ENCODE data around the gene SLC35E1. TPM values are rescaled to one million over a fixed set of nuclear protein-coding genes. Genes with fewer than 3 reads are reported as not detected.

Gene SLC35E1
- polyA plus RNA-seq, 1 donor (not counting 4 experiments of a cell fraction or from before 2014, with no cell fraction given), result 30.3 TPM

- Histone ChIP-seq H3K36me3 (ENCODE audit: control insufficient read depth in 2 of 2, extremely low read depth in 1 of 2, insufficient read depth in 2 of 2, low read length in 2 of 2) (peaks cover 6 to 7% of the 10 kb centered on the region in 2 experiments), H2AFZ (ENCODE audit: control insufficient read depth, low read length) (no peak overlapping the region), H4K20me1 (ENCODE audit: control insufficient read depth, extremely low read depth, insufficient read depth, low read length) (no peaks in the 10 kb centered on the region), H3K4me1 (ENCODE audit: control insufficient read depth, extremely low read depth, insufficient read depth, low read length) (no peaks in the 10 kb centered on the region), H3K79me2 (ENCODE audit: control insufficient read depth, insufficient read depth, low read length) (no peaks in the 10 kb centered on the region), H3K9me3 (ENCODE audit: control insufficient read depth, low read depth, low read length) (no peaks in the 10 kb centered on the region), H3K27ac (ENCODE audit: control insufficient read depth, insufficient read depth, low read length) (no peak overlapping the region), H3K4me2 (ENCODE audit: control insufficient read depth, extremely low read depth, insufficient read depth, low read depth, low read length) (no peak overlapping the region), H3K9me1 (ENCODE audit: control insufficient read depth, extremely low read depth, insufficient read depth, low read length) (no peaks in the 10 kb centered on the region), H3K4me3 (ENCODE audit: control insufficient read depth in 2 of 3, extremely low read depth in 1 of 3, insufficient read depth in 2 of 3, low read depth in 1 of 3, low read length in 3 of 3) (no peak overlapping the region), H3K9ac (ENCODE audit: control insufficient read depth, extremely low read depth, insufficient read depth, low read length) (no peak overlapping the region), H3K27me3 (ENCODE audit: control insufficient read depth, extremely low read depth, insufficient read depth, low read length) (no peaks in the 10 kb centered on the region)
- dilution Hi-C loops (cut with MboI; ENCODE audit: extremely low pct_ligation_motif_present, low sequenced_read_pairs), result no loop called here
- TF ChIP-seq, protein P1, sequence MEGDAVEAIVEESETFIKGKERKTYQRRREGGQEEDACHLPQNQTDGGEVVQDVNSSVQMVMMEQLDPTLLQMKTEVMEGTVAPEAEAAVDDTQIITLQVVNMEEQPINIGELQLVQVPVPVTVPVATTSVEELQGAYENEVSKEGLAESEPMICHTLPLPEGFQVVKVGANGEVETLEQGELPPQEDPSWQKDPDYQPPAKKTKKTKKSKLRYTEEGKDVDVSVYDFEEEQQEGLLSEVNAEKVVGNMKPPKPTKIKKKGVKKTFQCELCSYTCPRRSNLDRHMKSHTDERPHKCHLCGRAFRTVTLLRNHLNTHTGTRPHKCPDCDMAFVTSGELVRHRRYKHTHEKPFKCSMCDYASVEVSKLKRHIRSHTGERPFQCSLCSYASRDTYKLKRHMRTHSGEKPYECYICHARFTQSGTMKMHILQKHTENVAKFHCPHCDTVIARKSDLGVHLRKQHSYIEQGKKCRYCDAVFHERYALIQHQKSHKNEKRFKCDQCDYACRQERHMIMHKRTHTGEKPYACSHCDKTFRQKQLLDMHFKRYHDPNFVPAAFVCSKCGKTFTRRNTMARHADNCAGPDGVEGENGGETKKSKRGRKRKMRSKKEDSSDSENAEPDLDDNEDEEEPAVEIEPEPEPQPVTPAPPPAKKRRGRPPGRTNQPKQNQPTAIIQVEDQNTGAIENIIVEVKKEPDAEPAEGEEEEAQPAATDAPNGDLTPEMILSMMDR (optimal IDR thresholded peaks at IDR 0.05 in 1 of 3, IDR thresholded peaks at IDR 0.05 in 1 of 3, conservative IDR thresholded peaks at IDR 0.05 in 1 of 3; ENCODE audit: extremely low read depth in 1 of 3, insufficient read depth in 2 of 3, low read length in 3 of 3), result no peak
- TF ChIP-seq EZH2 (IDR thresholded peaks at IDR 0.05; ENCODE audit: low read length), result no peak
- FAIRE-seq (no peak), DNase-seq (ENCODE audit: low read depth, low spot score) (no peak)
These were observed 62.8 kb downstream of the SLC35E1 start for GRCh38 chr19:16509141-16510061.

DNA sequence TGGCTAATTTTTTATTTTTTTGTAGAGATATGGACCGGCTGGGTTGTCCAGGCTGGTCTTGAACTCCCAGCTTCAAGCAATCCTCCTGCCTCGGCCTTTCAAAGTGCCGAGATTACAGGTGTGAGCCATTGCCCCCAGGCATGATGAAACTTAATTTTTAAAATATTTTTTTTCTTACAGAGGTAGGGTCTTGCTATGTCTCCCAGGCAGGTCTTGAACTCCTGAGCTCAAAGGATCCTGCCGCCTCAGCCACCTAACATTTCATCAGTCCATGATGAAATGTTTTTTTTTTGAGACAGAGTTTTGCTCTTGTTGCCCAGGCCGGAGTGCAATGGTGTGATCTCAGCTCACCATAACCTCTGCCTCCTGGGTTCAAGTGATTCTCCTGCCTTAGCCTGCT lies 63.7 kb downstream of the SLC35E1 start:
- dilution Hi-C loops (cut with MboI; ENCODE audit: extremely low pct_ligation_motif_present, low sequenced_read_pairs), result no loop called here
- Histone ChIP-seq H3K9me3 (ENCODE audit: control insufficient read depth, low read depth, low read length) (no peaks in the 10 kb centered on the region), H3K27ac (ENCODE audit: control insufficient read depth, insufficient read depth, low read length) (no peak overlapping the region), H3K79me2 (ENCODE audit: control insufficient read depth, insufficient read depth, low read length) (no peaks in the 10 kb centered on the region), H4K20me1 (ENCODE audit: control insufficient read depth, extremely low read depth, insufficient read depth, low read length) (no peaks in the 10 kb centered on the region), H2AFZ (ENCODE audit: control insufficient read depth, low read length) (no peak overlapping the region), H3K9ac (ENCODE audit: control insufficient read depth, extremely low read depth, insufficient read depth, low read length) (no peak overlapping the region), H3K4me2 (ENCODE audit: control insufficient read depth, extremely low read depth, insufficient read depth, low read depth, low read length) (no peak overlapping the region), H3K36me3 (ENCODE audit: control insufficient read depth in 2 of 2, extremely low read depth in 1 of 2, insufficient read depth in 2 of 2, low read length in 2 of 2) (peaks cover 6 to 7% of the 10 kb centered on the region in 2 experiments), H3K4me1 (ENCODE audit: control insufficient read depth, extremely low read depth, insufficient read depth, low read length) (no peaks in the 10 kb centered on the region), H3K27me3 (ENCODE audit: control insufficient read depth, extremely low read depth, insufficient read depth, low read length) (no peaks in the 10 kb centered on the region), H3K9me1 (ENCODE audit: control insufficient read depth, extremely low read depth, insufficient read depth, low read length) (no peaks in the 10 kb centered on the region), H3K4me3 (ENCODE audit: control insufficient read depth in 2 of 3, extremely low read depth in 1 of 3, insufficient read depth in 2 of 3, low read depth in 1 of 3, low read length in 3 of 3) (no peak overlapping the region)
- no peak for TF ChIP-seq EZH2 (IDR thresholded peaks at IDR 0.05; ENCODE audit: low read length)
- DNase-seq (ENCODE audit: low read depth, low spot score) (no peak), FAIRE-seq (no peak)

All from keratinocyte (primary cell).